T-helper 1 cell (primary cell): ENCODE data around the gene SHISAL2A.
"Not testable (repeated sequence)": the region's sequence is repeated elsewhere in the genome, so short reads cannot be mapped to it uniquely, and the experiment has no call there.

Experiments
- DNase-seq, 5 donors: peaks; one replicate each; pipeline ENCODE4 v3.0.0-alpha.2; 2012 to 2020

The SHISAL2A gene

GRCh38 chr1:52686261-52686751, 53.3 kb downstream of the SHISAL2A start:
- peak; percentile 39 to 86 (median 67) for DNase-seq

- no peak for DNase-seq
Measured at GRCh38 chr1:52686830-52687229, 53.9 kb downstream of the SHISAL2A start.

GRCh38 chr1:52691821-52692220, 58.9 kb downstream of the SHISAL2A start:
- DNase-seq, result no peak

- DNase-seq, result no peak
Measured at GRCh38 chr1:52692697-52693096, 59.7 kb downstream of the SHISAL2A start.

GRCh38 chr1:52693351-52693750, 60.4 kb downstream of the SHISAL2A start:
- not testable (repeated sequence) for DNase-seq

GRCh38 chr1:52693843-52694242, 60.9 kb downstream of the SHISAL2A start:
- no peak for DNase-seq

GRCh38 chr1:52695627-52696026, 62.7 kb downstream of the SHISAL2A start:
- no peak for DNase-seq

GRCh38 chr1:52697795-52698674, 65.1 kb downstream of the SHISAL2A start, which contains the start of gene COA7:
Gene COA7 (minus strand): TSS chr1:52698347. CDS start chr1:52698326, 21 bp downstream.
- DNase-seq, result peak; percentile 48 to 74 (median 55)

GRCh38 chr1:52702886-52703787, 70.2 kb downstream of the SHISAL2A start:
- peak; percentile 59 to 92 (median 72) for DNase-seq

- DNase-seq, result no peak
Measured at GRCh38 chr1:52706136-52706670, 73.2 kb downstream of the SHISAL2A start.
